Neural cell (in vitro differentiated cells): ENCODE measurements around the gene GNLY.

Experiments
- EZH2 ChIP-seq: fragments of 200-600, 300-800 bp; shearing (Covaris generic), sonication (generic); IDR thresholded peaks from 2 replicates; pipeline ENCODE4 v1.6.1; 2014; ENCODE audit warnings: antibody characterized with exemption, low read length, borderline replicate concordance, mild to moderate bottlenecking; ENCODE audit not compliant: insufficient read depth, poor library complexity, severe bottlenecking
- SMC3 ChIP-seq: fragments of 450-650 bp; conservative IDR thresholded peaks from 2 replicates; pipeline ENCODE4 v1.6.1; 2014; ENCODE audit warnings: antibody characterized with exemption, mild to moderate bottlenecking, moderate library complexity; ENCODE audit not compliant: poor library complexity
- TF ChIP-seq, protein P1 (sequence below): fragments of 450-650 bp; IDR thresholded peaks from 2 replicates; pipeline ENCODE4 v1.5.1; 2014; ENCODE audit warnings: antibody characterized with exemption, mild to moderate bottlenecking, moderate library complexity; ENCODE audit not compliant: poor library complexity, severe bottlenecking

DNA sequence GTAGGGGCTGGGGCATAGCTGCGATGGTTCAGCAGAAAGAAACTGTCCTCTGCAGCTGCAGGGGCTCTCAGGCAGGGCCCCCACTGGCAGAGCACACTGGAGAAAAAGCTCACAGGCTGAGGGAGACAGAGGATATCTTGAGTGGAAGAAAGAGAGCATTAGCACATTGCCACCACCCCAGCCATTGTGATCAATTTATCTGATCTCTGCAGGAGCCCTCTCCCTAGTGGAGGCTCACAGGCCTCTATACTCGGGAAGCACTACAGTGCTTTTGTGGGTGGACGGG lies 25.4 kb upstream of the GNLY start:
- TF ChIP-seq, protein P1, sequence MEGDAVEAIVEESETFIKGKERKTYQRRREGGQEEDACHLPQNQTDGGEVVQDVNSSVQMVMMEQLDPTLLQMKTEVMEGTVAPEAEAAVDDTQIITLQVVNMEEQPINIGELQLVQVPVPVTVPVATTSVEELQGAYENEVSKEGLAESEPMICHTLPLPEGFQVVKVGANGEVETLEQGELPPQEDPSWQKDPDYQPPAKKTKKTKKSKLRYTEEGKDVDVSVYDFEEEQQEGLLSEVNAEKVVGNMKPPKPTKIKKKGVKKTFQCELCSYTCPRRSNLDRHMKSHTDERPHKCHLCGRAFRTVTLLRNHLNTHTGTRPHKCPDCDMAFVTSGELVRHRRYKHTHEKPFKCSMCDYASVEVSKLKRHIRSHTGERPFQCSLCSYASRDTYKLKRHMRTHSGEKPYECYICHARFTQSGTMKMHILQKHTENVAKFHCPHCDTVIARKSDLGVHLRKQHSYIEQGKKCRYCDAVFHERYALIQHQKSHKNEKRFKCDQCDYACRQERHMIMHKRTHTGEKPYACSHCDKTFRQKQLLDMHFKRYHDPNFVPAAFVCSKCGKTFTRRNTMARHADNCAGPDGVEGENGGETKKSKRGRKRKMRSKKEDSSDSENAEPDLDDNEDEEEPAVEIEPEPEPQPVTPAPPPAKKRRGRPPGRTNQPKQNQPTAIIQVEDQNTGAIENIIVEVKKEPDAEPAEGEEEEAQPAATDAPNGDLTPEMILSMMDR, result no peak
- TF ChIP-seq EZH2, result no peak
- no peak for TF ChIP-seq SMC3
